Glomerular endothelial cell (primary cell): ENCODE results near the gene CKAP2. TPM values are rescaled to one million over a fixed set of nuclear protein-coding genes. Genes with fewer than 3 reads are reported as not detected.
"Not testable (repeated sequence)": the region's sequence is repeated elsewhere in the genome, so short reads cannot be mapped to it uniquely, and the experiment has no call there.

Source experiments
- DNase-seq: peaks from one replicate; pipeline ENCODE4 v3.0.0-alpha.2; 2011; ENCODE audit warnings: low read depth, low spot score; ENCODE audit errors: extremely low read depth
- total RNA-seq: library from RNA; depleted of rRNA; stranded (reverse); fragments of >200 nt; gene quantifications from 2 replicates; pipeline ENCODE4 v1.2.3, GENCODE V29; 2015

Gene CKAP2
- total RNA-seq, 1 donor from 2014 or later: 25.1 TPM

DNA sequence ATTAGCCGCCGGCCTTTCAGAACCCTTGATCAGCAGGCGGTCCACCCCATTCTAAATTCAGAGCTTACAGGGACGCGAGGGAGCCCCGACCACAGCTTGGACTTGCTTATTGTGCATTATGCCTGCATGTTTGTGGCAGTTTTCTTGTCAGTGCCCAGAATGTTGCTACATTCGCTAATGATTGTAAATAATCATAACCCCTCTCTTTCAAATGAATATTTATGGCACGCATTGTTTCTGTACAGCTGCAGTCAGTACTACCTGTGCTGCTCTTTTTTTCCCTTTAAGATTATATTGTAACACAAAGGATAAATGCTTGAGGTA lies 4.5 kb upstream of the CKAP2 start:
- DNase-seq: no peak

DNA sequence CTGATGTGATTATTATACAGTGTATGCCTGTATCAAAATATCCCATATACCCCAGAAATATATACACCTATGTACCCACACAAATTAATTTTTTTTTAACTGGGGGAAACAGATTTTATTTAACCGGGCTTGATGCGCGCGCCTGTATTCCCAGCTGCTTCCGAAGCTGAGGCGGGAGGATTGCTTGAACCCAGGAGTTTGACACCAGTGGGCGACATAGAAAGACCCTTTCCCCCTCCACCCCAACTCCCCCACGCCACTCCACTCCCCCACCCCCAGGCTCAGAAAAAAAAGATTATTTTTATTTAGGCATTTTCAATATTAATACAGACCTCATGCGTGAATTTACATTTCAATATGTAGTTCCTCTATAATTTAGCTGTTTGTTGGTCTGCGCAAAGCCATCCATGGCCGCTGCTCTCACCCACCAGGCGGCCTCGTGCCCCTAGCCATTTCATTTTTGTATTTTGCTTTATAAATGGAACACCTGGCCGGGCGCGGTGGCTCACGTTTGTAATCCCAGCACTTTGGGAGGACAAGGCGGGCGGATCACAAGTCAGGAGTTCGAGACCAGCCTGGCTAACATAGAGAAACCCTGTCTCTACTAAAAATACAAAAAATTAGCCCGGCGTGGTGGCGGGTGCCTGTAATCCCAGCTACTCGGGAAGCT lies 4.0 kb upstream of the CKAP2 start:
- DNase-seq: no peak

DNA sequence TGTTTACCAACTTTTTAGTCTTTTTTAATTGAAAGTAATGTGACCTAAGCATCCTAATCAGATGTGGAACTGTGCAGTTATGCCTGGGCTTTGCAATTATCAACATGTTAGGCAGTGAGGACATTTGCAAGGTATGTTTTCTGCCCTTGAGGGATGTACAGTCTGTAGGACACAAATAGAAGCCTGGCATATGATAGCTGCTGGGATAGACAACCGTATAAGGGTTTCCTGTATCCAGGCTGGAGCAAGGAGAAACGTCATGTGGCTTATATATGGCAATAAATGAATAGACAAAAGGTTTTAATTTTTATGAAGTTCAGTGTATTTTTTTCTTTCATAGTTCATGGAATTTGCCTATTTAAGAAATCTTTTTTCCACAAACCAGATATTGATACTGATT lies 2.8 kb upstream of the CKAP2 start:
- DNase-seq: no peak

DNA sequence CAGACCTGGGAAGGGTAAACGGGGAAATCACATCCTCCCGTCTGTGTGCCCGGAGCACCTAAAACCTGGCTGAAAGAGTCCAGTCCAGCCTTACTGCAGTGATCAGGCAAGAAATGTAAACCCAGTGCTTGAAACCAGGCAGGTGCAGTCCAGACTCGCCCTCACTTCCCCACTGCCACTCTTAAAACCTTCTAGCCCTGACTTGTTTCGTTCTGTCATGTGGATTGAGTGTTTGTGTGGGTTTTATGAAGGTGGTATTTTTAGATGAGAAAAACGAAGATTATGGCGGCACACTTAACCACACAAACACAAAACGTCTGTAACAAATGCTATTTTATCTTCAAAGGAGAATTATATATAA lies 839 bp upstream of the CKAP2 start:
- DNase-seq: no peak

DNA sequence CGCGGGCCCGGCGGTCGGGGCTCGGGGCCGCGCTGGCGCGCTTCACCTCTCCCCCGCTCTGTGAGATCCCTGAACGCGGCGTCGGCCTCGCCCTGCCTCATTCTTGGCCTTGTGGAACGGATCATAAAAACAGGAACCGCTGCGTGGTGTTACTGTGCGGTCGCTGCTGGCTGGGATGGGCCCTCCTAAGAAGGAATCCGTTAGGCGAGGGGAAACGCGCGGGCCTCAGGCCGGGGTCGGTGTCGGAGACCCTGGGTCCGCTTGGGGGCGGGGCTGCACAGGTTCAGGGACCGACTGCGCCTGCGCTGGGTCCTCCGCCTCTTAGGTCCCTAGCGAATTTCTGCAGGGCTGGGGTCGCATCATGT lies 381 bp downstream of the CKAP2 start:
- DNase-seq: no peak

DNA sequence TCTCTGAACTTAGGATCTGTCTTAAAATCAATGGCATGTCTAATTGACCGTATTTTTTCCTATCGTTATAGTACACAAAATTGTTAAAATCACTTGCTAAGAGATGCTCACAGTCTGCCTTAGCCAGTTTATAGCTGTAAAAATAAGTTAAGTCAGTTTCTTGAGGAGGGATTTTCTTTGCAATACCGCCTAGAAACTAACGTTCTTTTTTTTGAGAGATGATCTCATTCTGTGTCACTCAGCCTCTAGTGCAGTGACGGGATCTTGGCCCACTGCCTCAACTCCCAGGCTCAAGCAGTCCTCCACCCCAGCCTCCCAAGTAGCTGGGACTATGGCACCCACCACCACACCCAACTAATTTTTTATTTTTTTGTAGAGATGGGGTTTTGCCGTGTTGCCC lies 4.4 kb downstream of the CKAP2 start:
- DNase-seq: no peak

DNA sequence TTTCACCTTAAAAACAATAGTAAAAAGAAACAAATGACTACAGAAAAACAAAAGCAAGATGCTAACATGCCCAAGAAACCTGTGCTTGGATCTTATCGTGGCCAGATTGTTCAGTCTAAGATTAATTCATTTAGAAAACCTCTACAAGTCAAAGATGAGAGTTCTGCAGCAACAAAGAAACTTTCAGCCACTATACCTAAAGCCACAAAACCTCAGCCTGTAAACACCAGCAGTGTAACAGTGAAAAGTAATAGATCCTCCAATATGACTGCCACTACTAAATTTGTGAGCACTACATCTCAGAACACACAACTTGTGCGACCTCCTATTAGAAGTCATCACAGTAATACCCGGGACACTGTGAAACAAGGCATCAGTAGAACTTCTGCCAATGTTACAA lies 6.0 kb downstream of the CKAP2 start:
- no peak for DNase-seq

DNA sequence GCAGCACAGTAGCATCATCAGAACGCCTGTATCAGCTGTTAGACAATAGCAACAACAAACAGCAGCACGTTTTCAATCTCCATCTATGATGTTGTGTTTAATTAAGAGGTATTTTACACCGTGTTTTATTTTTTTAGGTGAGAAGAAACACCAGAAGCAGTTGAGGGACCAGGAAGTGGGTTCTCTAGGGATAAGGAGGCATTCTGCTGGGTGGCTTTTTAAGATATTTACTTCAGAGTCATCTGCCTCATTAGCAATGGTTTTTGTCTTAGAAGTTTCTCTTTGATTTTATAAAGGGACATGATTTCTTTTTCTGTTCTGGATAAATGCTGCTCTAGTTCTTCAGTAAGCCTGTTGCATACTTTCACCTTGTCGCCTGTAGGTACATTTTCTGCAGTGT lies 8.2 kb downstream of the CKAP2 start:
- no peak for DNase-seq

DNA sequence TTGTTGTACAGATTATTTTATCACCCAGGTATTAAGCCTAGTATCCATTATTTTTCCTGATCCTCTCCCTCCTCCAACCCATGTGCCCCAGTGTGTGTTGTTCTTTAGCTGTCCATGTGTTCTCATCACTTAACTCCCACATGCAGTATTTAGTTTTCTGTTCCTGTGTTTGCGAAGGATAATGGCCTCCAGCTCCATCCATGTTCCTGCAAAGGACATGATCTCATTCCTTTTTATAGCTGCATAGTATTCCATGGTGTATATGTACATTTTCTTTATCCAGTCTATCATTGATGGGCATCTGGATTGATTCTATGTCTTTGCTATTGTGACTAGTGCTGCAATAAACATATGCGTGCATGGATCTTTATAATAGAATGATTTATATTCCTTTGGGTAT lies 13.2 kb downstream of the CKAP2 start:
- not testable (repeated sequence) for DNase-seq

DNA sequence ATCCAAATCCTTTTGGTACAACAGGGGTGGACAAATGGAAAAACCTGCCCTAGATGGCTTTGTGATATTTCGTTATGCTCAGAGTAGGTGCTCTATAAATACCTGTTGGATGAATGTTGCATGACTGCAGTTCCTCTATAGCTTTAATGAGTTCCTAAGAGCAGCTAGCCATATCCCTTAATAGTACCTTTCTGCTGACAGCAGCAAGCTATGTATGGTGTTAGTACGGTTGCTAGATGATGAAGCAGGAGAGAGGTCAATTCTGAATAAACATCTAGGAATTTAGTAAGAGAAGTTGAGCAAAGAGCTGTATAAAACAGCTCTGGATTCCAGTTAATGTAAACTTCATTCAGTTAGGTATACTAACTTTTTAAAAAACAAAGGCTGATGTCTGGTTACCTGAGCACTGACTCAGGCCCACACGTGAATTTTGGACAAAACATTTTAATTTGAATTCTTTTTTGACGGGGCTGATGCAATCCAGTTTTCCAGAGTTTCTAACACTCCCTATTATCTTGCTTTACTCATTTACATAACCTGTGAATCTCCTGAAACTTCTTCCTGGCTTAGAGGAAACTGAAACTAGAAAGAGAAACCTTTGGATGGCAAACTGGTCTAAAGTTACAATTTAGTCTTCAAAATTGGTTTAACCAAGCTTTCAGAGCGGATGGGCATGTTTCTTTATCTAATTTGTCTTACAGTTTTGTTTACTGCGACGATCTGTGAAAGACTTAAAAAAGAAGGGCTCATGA lies 25.6 kb downstream of the CKAP2 start:
- DNase-seq: not testable (repeated sequence)

DNA sequence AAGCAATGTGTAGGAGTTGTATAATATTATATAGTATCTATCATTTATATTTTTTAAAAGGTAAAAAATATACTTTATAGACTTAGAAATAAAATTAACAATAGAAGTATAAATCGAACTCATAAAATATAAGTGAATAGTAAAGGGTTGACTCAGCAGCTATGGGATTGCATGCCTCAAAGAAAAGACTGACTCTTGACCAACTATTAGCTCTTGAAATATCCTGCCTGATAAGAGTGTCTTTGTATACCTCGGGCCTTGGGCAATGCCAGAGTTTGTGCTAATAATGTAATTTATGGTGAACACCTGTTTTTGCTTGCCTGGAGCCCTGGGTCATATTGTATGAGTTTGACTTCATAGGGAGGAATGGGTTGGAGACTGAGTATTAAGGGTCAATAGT lies 31.8 kb downstream of the CKAP2 start:
- DNase-seq: not testable (repeated sequence)

DNA sequence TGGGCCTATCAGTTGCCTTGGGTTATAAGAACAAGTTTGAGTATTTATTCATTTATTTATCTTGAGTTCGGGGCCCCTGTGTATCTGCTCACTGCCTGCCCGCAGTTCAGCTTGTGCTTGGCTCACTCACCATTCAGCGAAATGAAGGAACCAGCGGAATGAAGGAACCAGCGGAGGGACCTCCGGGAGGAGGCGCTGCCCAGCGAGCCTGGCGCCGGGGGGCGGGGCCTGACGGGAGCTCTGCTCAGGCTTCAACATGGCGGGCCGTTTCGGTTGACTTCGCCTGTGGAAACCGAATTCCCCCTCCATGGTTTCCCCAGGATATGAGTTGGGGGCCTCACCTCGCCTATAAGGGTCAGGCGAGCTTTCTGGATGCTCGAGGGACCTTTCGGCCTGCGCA lies 33.5 kb downstream of the CKAP2 start:
- DNase-seq: not testable (repeated sequence)

DNA sequence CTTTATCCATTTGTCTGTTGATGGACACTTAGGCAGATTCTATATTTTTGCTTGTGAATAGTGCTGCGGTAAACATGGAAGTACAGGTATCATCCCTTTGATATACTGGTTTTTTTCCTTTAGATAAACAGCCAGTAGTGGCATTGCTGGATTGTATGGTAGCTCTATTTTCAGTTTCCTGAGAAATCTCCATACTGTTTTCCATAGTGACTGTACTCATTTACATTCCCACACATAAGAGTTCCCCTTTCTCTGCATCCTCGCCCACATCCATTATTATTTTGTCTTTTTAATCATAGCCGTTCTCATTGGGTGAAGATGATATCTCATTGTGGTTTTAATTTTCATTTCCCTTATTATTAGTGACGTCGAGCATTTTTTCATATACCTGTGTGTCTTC lies 35.7 kb downstream of the CKAP2 start:
- not testable (repeated sequence) for DNase-seq

DNA sequence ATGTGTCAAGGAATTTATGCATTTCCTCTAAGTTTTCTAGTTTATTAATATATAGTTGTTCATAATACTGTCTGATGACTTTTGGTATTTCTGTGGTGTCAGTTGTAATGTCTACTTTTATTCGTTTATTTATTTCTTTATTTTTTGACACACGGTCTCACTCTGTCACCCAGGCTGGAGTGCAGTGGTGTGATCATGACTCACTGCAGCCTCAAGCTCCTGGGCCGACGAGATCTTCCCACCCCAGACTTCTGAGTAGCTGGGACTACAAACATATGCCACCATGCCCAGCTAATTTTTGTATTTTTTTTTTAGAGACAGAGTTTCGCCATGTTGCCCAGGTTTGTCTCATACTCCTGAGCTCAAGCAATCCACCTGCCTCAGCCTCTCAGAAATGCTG lies 39.0 kb downstream of the CKAP2 start:
- DNase-seq: not testable (repeated sequence)

DNA sequence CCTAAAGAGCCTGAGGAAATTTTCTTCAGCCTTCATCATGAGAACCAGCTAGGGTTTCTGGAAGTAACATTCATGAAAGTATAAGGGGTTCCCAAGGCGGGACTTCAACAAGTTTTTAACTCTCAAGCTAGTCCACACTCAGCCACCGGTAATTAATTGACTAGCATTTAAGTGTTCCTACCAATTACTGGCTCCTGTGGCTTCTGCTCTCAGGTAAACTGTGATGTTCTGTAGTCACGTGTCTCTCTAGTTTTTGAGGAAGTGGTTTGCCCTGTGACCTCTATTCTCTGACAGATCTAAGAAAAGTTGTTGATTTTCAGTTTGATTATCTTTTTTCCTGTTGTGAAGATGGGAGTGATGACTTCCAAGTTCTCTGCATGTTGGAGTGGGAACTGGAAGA lies 42.7 kb downstream of the CKAP2 start:
- not testable (repeated sequence) for DNase-seq

DNA sequence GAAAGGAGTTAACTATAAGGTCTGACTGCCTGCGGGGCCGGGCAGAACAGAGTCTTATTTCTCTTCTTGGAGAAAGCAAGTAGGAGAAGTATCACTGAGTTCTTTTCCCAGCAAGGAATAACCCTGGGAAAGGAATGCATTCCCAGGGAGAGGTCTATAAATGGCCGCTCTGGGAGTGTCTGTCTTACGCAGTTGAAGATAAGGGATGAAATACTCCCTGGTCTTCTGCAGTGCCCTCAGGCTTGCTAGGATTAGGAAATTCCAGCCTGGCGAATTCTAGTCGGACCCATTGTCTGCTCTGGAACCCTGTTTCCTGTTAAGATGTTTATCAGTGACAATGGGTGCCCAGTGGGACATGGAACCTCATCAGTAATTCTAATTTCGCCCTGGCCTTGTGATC lies 47.0 kb downstream of the CKAP2 start:
- not testable (repeated sequence) for DNase-seq

DNA sequence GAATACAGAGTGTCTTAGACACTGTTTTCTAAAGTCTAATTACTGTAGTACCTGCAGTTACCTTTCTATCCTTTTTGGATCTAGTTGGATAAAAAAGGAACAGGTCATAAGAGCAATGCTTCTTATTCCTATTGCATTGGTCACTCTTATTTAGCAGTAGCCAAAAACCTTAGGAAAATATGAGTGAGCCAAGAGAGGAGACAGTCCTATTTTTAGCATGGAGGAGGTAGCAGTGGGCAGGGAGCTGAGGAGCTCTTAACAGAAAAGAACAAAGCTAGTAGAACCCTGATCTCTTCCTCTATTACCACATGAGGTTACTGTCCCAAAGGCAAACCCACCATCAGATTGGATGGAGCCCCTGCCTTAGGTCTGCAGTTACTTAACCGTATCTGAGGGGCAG lies 50.6 kb downstream of the CKAP2 start:
- not testable (repeated sequence) for DNase-seq

DNA sequence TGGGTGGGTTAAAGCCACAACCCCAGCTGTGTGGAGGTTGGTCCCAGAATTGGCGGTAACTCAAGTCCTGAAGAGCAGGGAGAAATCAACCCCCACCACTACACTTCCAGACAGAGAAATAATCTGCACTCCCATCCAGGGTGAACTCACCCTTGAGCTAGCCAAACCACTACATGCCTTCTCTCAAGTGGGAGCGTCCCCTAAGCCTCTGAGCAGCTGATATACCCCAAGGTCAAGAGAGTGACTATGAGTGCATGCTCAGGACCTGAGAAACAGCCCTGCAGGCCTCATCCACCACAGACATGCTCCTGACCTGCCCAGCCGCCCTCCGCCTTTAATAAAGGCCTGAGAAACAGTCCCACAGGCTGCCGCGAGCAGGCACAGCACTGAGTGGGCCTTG lies 54.3 kb downstream of the CKAP2 start:
- not testable (repeated sequence) for DNase-seq

DNA sequence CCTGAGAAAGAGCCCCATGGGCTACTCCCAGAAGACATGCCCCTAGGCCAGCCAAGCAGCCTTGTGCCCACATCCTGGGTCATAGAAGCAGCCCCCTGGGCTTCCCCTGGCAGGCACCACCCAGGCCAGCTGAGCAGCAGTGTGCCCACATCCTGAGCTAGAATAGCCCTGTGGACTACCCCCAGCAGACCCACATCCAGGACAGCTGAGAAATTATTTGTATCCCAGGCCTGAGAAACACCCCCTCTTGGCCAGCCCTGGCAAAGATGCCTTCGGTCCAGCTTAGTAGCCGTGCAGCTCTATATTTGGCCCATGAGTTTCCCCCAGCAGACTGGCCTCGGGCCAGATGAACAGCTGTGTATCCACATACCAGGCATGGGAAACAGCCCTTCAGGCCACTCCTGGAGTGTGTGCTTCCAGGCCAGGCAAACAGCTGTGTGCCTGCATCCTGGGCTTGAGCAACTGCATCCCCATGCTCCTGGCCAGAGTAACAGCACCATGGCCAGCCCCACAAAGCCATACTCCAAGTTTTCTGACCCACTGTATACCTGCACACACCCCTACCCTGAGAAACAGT lies 55.0 kb downstream of the CKAP2 start:
- DNase-seq: not testable (repeated sequence)

DNA sequence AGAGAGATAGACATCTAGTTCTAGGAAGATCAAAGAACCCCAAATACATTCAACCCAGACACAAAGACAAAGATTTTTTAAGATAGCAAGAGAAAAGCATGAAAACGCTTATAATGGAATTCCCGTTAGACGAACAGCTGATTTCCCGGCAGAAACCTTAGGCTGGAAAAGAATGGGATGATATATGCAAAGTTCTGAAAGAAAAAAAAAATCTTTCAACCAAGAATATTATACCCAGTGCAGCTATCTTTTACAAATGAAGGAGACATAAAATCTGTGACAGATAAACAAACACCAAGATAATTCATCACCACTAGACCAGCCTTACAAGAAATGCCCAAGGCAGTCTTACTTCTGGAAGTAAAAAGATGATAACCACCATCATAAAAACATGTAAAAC lies 56.3 kb downstream of the CKAP2 start:
- not testable (repeated sequence) for DNase-seq

DNA sequence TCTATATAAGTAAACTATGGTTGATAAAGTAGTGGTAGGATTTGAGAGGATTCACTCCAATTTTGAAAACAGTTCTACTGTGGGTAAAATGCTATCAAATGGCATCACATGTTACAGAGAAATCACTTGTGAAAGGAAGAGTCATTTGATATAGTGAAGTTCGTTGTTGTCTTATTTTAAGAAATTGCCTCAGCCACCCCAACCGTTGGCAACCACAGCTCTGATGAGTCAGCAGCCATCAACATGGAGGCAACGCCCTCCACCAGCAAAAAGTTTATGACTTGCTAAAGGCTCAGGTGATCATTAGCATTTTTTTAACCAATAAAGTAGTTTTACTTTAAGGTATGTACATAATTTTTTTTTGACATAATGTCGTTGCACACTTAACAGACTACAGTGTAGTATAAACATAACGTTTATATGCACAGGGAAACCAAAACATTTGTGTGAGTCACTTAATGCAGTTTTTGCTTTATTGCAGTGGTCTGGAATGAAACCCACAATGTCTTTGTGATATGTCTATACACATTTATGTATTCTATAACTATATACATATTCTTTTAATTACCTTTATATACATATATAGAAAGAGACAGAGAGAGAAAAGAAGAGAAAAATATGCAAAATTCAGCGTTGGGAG lies 58.8 kb downstream of the CKAP2 start:
- not testable (repeated sequence) for DNase-seq

DNA sequence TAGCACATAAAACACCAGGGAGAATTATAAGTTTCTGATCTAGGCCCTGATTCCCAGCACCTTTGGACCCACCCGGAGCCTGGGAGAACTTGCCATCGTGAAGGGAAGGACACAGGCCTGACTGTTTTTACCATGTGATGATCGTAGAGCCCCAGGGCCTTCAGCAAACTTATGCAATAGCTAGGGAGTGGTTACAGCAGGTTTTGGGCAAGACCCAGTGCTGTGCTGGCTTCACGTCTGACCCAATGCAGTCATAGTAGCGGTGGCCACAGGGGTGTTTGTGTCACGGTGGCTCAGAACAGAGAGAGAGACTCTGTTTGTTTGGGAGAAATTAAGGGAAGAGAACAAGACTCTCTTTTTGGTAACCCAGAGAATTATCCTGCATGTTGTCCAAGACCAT lies 68.0 kb downstream of the CKAP2 start:
- DNase-seq: not testable (repeated sequence)
